ENCODE results near the gene ACTC1. TPM values are rescaled to one million over a fixed set of nuclear protein-coding genes. Genes with fewer than 3 reads are reported as not detected.

The ACTC1 gene
- total RNA-seq (2021; ENCODE audit: unreplicated experiment), result not detected
- polyA plus RNA-seq (2012; ENCODE audit: insufficient read length), result 0.33 TPM
- Bru-seq, nascent RNA, result percentile 9 among the genes with signal in this experiment
- percentile 9 among the genes with signal in this experiment for BruChase-seq, experiment 1, labeled RNA remaining after a 2-hour chase
- percentile 10 among the genes with signal in this experiment for BruChase-seq, experiment 2, labeled RNA remaining after a 6-hour chase
- long read RNA-seq, result 0 reads

GRCh38 chr15:34795267-34796081 lies at the start of gene ACTC1:
TSS of gene ACTC1 (minus strand) at chr15:34795549. CDS start at chr15:34794808, 741 bp downstream.
- CTCF ChIA-PET, result no interaction called here
- H3K27me3 ChIP-seq (ENCODE audit: control insufficient read depth, insufficient read depth, low read length), result peaks cover 18% of the 10 kb centered on the region
- POLR2A ChIA-PET, result no interaction called here

GRCh38 chr15:34841262-34841725 lies 45.9 kb upstream of the ACTC1 start:
- ATAC-seq, result no peak
- POLR2A ChIA-PET, result no interaction called here
- H3K27ac ChIP-seq (ENCODE audit: low read length), result no peak overlapping the region
- H3K4me1 ChIP-seq (ENCODE audit: control insufficient read depth, insufficient read depth, low read length), result no peaks in the 10 kb centered on the region
- no TSS peak for BruUV-seq (replicated peaks)
- no peak overlapping the region for H3K4me3 ChIP-seq (ENCODE audit: low read depth in 2 of 2, low read length in 2 of 2)
- H3K27me3 ChIP-seq (ENCODE audit: control insufficient read depth, insufficient read depth, low read length), result no peaks in the 10 kb centered on the region
- intact Hi-C loops (cut with micrococcal nuclease; ENCODE audit: unreplicated experiment) (no loop called here), in situ Hi-C loops (cut with HindIII; ENCODE audit: low pct_unique_long_range_greater_than_20kb, low sequenced_read_pairs) (no loop called here)
- TF ChIP-seq TCF7L2 (IDR thresholded peaks at IDR 0.05; ENCODE audit: low read depth, low read length) (no peak), SIN3A (IDR thresholded peaks at IDR 0.05; ENCODE audit: borderline replicate concordance, insufficient read depth, low read depth, low read length) (no peak), POLR2AphosphoS5 (IDR thresholded peaks at IDR 0.05; ENCODE audit: low read depth, low read length) (no peak), CTCF (IDR thresholded peaks at IDR 0.05) (no peak)
- TF ChIP-seq, protein P1, sequence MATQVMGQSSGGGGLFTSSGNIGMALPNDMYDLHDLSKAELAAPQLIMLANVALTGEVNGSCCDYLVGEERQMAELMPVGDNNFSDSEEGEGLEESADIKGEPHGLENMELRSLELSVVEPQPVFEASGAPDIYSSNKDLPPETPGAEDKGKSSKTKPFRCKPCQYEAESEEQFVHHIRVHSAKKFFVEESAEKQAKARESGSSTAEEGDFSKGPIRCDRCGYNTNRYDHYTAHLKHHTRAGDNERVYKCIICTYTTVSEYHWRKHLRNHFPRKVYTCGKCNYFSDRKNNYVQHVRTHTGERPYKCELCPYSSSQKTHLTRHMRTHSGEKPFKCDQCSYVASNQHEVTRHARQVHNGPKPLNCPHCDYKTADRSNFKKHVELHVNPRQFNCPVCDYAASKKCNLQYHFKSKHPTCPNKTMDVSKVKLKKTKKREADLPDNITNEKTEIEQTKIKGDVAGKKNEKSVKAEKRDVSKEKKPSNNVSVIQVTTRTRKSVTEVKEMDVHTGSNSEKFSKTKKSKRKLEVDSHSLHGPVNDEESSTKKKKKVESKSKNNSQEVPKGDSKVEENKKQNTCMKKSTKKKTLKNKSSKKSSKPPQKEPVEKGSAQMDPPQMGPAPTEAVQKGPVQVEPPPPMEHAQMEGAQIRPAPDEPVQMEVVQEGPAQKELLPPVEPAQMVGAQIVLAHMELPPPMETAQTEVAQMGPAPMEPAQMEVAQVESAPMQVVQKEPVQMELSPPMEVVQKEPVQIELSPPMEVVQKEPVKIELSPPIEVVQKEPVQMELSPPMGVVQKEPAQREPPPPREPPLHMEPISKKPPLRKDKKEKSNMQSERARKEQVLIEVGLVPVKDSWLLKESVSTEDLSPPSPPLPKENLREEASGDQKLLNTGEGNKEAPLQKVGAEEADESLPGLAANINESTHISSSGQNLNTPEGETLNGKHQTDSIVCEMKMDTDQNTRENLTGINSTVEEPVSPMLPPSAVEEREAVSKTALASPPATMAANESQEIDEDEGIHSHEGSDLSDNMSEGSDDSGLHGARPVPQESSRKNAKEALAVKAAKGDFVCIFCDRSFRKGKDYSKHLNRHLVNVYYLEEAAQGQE (IDR thresholded peaks at IDR 0.05; ENCODE audit: insufficient read depth in 1 of 2, low read depth in 2 of 2, low read length in 1 of 2), result no peak
- no peaks in the 10 kb centered on the region for H3K9me3 ChIP-seq (ENCODE audit: control insufficient read depth, insufficient read depth, low read depth, low read length)
- DNase-seq (ENCODE audit: low read depth, low spot score), result no peak
- H3K36me3 ChIP-seq (ENCODE audit: control insufficient read depth, insufficient read depth, low read length), result no peaks in the 10 kb centered on the region
- CTCF ChIA-PET, result no interaction called here

More at GRCh38 chr15:34795267-34796081, at the start of gene ACTC1:
- ATAC-seq (peak; percentile 84), DNase-seq (ENCODE audit: low read depth, low spot score) (no peak)
- Histone ChIP-seq H3K4me3 (ENCODE audit: low read depth in 2 of 2, low read length in 2 of 2) (peak within 1 kb of the TSS; percentile 18 to 30), H3K4me1 (ENCODE audit: control insufficient read depth, insufficient read depth, low read length) (no peaks in the 10 kb centered on the region; the same call in 1 of the 2 replicates), H3K9me3 (ENCODE audit: control insufficient read depth, insufficient read depth, low read depth, low read length) (no peaks in the 10 kb centered on the region), H3K36me3 (ENCODE audit: control insufficient read depth, insufficient read depth, low read length) (no peaks in the 10 kb centered on the region), H3K27ac (ENCODE audit: low read length) (no peak within 1 kb of the TSS)
- BruUV-seq (replicated peaks), result no TSS peak
- TF ChIP-seq POLR2AphosphoS5 (IDR thresholded peaks at IDR 0.05; ENCODE audit: low read depth, low read length) (no peak), CTCF (IDR thresholded peaks at IDR 0.05) (no peak), SIN3A (IDR thresholded peaks at IDR 0.05; ENCODE audit: borderline replicate concordance, insufficient read depth, low read depth, low read length) (no peak)
- in situ Hi-C loops (cut with HindIII; ENCODE audit: low pct_unique_long_range_greater_than_20kb, low sequenced_read_pairs) (no loop called here), intact Hi-C loops (cut with micrococcal nuclease; ENCODE audit: unreplicated experiment) (no loop called here)

All from Panc1 (cell line).